K562 (cell line): ENCODE data around the gene ZNF750. TPM values are rescaled to one million over a fixed set of nuclear protein-coding genes. Genes with fewer than 3 reads are reported as not detected.

Experiments used
- ATAC-seq: fragments of 200-7000 bp; cut with Tn5 transposase; 3 replicates; pipeline ENCODE4 v1.9.1; 2020; ENCODE audit warnings: moderate library complexity
- BruUV-seq: library from RNA; stranded (reverse); fragments of 400-500 nt; replicated peaks from 2 replicates; lab custom pipeline; 2021; lab: Mats Ljungman, UMichigan
- CTCF ChIA-PET: fragments of 300-600 bp; formaldehyde crosslinking; extraction: SDS; loops from one replicate; lab custom pipeline; 2021; ENCODE audit warnings: low intra/inter-chr PET ratio; lab: Yijun Ruan, JAX
- POLR2A ChIA-PET: fragments of 300-600, 350-650 bp; sonication (Branson Sonifier 250); formaldehyde crosslinking; extraction: SDS; loops from one replicate; lab custom pipeline; 2021; ENCODE audit warnings: antibody characterized with exemption, inconsistent platforms; lab: Yijun Ruan, JAX
- DNase-seq, 4 experiments: peaks; one replicate each; pipeline versions ENCODE4 v3.0.0 to v3.0.0-alpha.2; 2011 to 2018; ENCODE audit warnings: low spot score in 3 of 4, mixed read lengths in 3 of 4; ENCODE audit errors: extremely low read depth in 1 of 4
- FAIRE-seq: peaks from 2 replicates; lab custom pipeline; 2011; peaks lifted over from hg19 to GRCh38; lab: Jason Lieb, UNC
- H2AFZ ChIP-seq: 2 replicates; pipeline ENCODE4 v1.6.0; 2011; ENCODE audit warnings: low read depth, low read length, control low read depth, inconsistent platforms
- H3K27ac ChIP-seq: fragments of 200-600 bp; 3 replicates; pipeline ENCODE4 v1.8.0; 2011; ENCODE audit warnings: low read depth, mild to moderate bottlenecking, control low read depth, inconsistent platforms, low read length, moderate library complexity, mixed read lengths; ENCODE audit errors: extremely low read depth
- H3K27me3 ChIP-seq, 2 experiments: fragments of 300-600 bp in 1 of 2; 2 replicates in 1 of 2; 3 replicates in 1 of 2; pipeline versions ENCODE4 v1.6.0 to v1.8.0; 2011; ENCODE audit warnings: inconsistent platforms in 2 of 2, low read length in 2 of 2, mild to moderate bottlenecking in 1 of 2, mixed read lengths in 1 of 2, moderate library complexity in 1 of 2; ENCODE audit not compliant: control insufficient read depth in 2 of 2, insufficient read depth in 2 of 2
- H3K36me3 ChIP-seq: fragments of 300-600 bp; 3 replicates; pipeline ENCODE4 v1.8.0; 2011; ENCODE audit warnings: mild to moderate bottlenecking, low read length, inconsistent platforms; ENCODE audit not compliant: control insufficient read depth, insufficient read depth
- H3K4me1 ChIP-seq, 2 experiments: fragments of 200-600 bp in 1 of 2; replicated peaks in 1 of 2; 2 replicates in 1 of 2; 3 replicates in 1 of 2; pipeline versions ENCODE4 v1.5.1 to v1.8.0; 2011; ENCODE audit warnings: inconsistent platforms in 2 of 2, low read length in 2 of 2, mild to moderate bottlenecking in 1 of 2, mixed read lengths in 1 of 2, moderate library complexity in 1 of 2; ENCODE audit not compliant: control insufficient read depth in 2 of 2, insufficient read depth in 2 of 2
- H3K4me2 ChIP-seq: 2 replicates; pipeline ENCODE4 v1.6.1; 2011; ENCODE audit warnings: low read length, control low read depth, inconsistent platforms, mixed read lengths; ENCODE audit not compliant: insufficient read depth
- H3K4me3 ChIP-seq: fragments of 200-600 bp; sonication (generic), shearing (Covaris generic); 2 replicates; pipeline ENCODE4 v1.5.1; 2016; ENCODE audit warnings: control low read depth, inconsistent platforms
- H3K79me2 ChIP-seq: fragments of 200-600 bp; 3 replicates; pipeline ENCODE4 v1.8.0; 2011; ENCODE audit warnings: low read length, inconsistent platforms; ENCODE audit not compliant: control insufficient read depth, insufficient read depth
- H3K9ac ChIP-seq, 2 experiments: 2 replicates each; pipeline versions ENCODE4 v1.6.0 to v1.6.1; 2011; ENCODE audit warnings: low read depth in 2 of 2, low read length in 2 of 2, control low read depth in 1 of 2, inconsistent platforms in 1 of 2, mild to moderate bottlenecking in 1 of 2, mixed read lengths in 1 of 2; ENCODE audit not compliant: insufficient read depth in 1 of 2
- H3K9me1 ChIP-seq: one replicate; pipeline ENCODE4 v1.6.0; 2011; ENCODE audit warnings: inconsistent platforms, mild to moderate bottlenecking, low read length, moderate library complexity; ENCODE audit not compliant: control insufficient read depth, insufficient read depth
- H3K9me3 ChIP-seq: replicated peaks from 2 replicates; pipeline ENCODE4 v1.5.1; 2011; ENCODE audit warnings: low read depth, low read length, inconsistent platforms; ENCODE audit not compliant: control insufficient read depth, insufficient read depth
- H4K20me1 ChIP-seq: replicated peaks from 2 replicates; pipeline ENCODE4 v1.6.1; 2011; ENCODE audit warnings: low read length, inconsistent platforms, mixed read lengths; ENCODE audit not compliant: control insufficient read depth, insufficient read depth
- ATF7 ChIP-seq: fragments of 450-650 bp; IDR thresholded peaks from 2 replicates; pipeline ENCODE4 v1.7.1; 2014; ENCODE audit warnings: mild to moderate bottlenecking, moderate library complexity
- CAMTA2 ChIP-seq: fragments of 250-450 bp; sonication (Bioruptor Pico); conservative IDR thresholded peaks from 2 replicates; pipeline ENCODE4 v1.5.1; 2022
- CXXC5 ChIP-seq: fragments of 250-450 bp; sonication (Bioruptor Pico); IDR thresholded peaks from 2 replicates; pipeline ENCODE4 v1.8.0; 2022; ENCODE audit warnings: inconsistent platforms, mild to moderate bottlenecking, moderate library complexity
- DMBX1 ChIP-seq: fragments of 250-450 bp; sonication (Bioruptor Pico); IDR thresholded peaks from 2 replicates; pipeline ENCODE4 v1.8.0; 2022; ENCODE audit warnings: inconsistent platforms, mild to moderate bottlenecking, moderate library complexity, borderline replicate concordance
- FOXJ2 ChIP-seq: fragments of 200-800 bp; sonication (Bioruptor generic); IDR thresholded peaks from 2 replicates; pipeline ENCODE4 v1.6.1; 2016; ENCODE audit warnings: missing genetic modification characterization, missing compliant biosample characterization
- NR4A1 ChIP-seq, 2 experiments: fragments of 250-450 bp in 1 of 2; fragments of 450-650 bp in 1 of 2; sonication (Bioruptor Pico) in 1 of 2; IDR thresholded peaks; 2 replicates each; pipeline versions ENCODE4 v1.4.0 to v1.6.1; 2016 to 2020; ENCODE audit warnings: mild to moderate bottlenecking in 2 of 2, missing compliant biosample characterization in 1 of 2, missing genetic modification characterization in 1 of 2, moderate library complexity in 1 of 2
- TAL1 ChIP-seq: fragments of 450-650 bp; IDR thresholded peaks from 2 replicates; pipeline ENCODE4 v1.6.1; 2016; ENCODE audit warnings: mild to moderate bottlenecking
- ZNF583 ChIP-seq: fragments of 250-450 bp; sonication (Bioruptor Pico); IDR thresholded peaks from 2 replicates; pipeline ENCODE4 v1.4.0; 2020
- WGBS: fragments of 100-300 bp; shearing (Covaris generic); methylation state at CpG from one replicate; pipeline ENCODE4 v1.1.6; 2016; ENCODE audit warnings: low coverage, mixed read lengths; ENCODE audit not compliant: insufficient coverage; ENCODE audit errors: missing lambda C conversion rate; 5-methylcytosine and 5-hydroxymethylcytosine counted together
- in situ Hi-C: fragments of 300-500 bp; cut with MboI; formaldehyde crosslinking; loops from 4 replicates; pipeline ENCODE4 v1.15.0; 2018; ENCODE audit warnings: inconsistent platforms, mixed read lengths
- intact Hi-C: fragments of 100-400 bp; cut with micrococcal nuclease; formaldehyde crosslinking; loops from 2 replicates; pipeline ENCODE4 v1.14.2; 2022
- polyA plus RNA-seq, 8 experiments: library from polyadenylated mRNA; depleted of rRNA in 4 of 8; stranded (reverse) in 5 of 8; unstranded in 3 of 8; fragments of >200 nt; fragmentation: Nextera tagmentation in 2 of 8; fragmentation: Illumina TruSeq in 1 of 8; extraction: Ambion mirVana in 2 of 8; extraction: Trizol in 1 of 8; gene quantifications; 2 replicates each; pipeline versions ENCODE4 v1.2.1 to v1.2.3, GENCODE V29; 2011 to 2014; ENCODE audit warnings: inconsistent platforms in 1 of 8, missing spikeins in 1 of 8
- total RNA-seq, 7 experiments: library from RNA; depleted of rRNA in 6 of 7; stranded (reverse); fragments of >200 nt in 6 of 7; fragmentation: Illumina TruSeq in 2 of 7; extraction: Trizol in 2 of 7; gene quantifications; 2 replicates each; pipeline versions ENCODE4 v1.2.1 to v1.2.3, GENCODE V29; 2011 to 2021; ENCODE audit warnings: low replicate concordance in 1 of 7
- TF ChIP-seq, protein P1 (sequence below), 2 experiments: fragments of 450-650 bp in 1 of 2; sonication (generic) in 1 of 2; formaldehyde crosslinking in 1 of 2; IDR thresholded peaks; 2 replicates each; pipeline versions ENCODE4 v1.7.1 to v1.9.0; 2016 to 2022; ENCODE audit warnings: inconsistent platforms in 1 of 2, mild to moderate bottlenecking in 1 of 2, missing genetic modification reagents in 1 of 2
- TF ChIP-seq, protein P2 (sequence below): fragments of 200-800 bp; sonication (Bioruptor generic); IDR thresholded peaks from 2 replicates; pipeline ENCODE4 v1.6.1; 2017; ENCODE audit warnings: missing genetic modification characterization, missing compliant biosample characterization

Gene ZNF750
- total and polyA plus RNA-seq, 9 of the 15 experiments (the other 6 are each of a cell fraction or from before 2014, with no cell fraction given): not detected

GRCh38 chr17:82881900-82882714, 42.3 kb upstream of the ZNF750 start:
- no TSS peak for BruUV-seq
- TF ChIP-seq CAMTA2 (no peak), CXXC5 (CRISPR knock-in tag) (peak; percentile 41; the same call in 1 of the 2 replicates), ATF7 (no peak), FOXJ2 (tag) (peak; percentile 57; the same call in 1 of the 2 replicates), NR4A1 (CRISPR knock-in tag; IDR thresholded peaks at IDR 0.05) (no peak), NR4A1 (tag; IDR thresholded peaks at IDR 0.05) (0 out of 2 replicates have a peak, but pooled peaks have one; percentile 29), ZNF583 (peak; percentile 81; the same call in 1 of the 2 replicates), DMBX1 (CRISPR knock-in tag) (peak; percentile 70; the same call in 1 of the 2 replicates), TAL1 (no peak)
- TF ChIP-seq, protein P1, sequence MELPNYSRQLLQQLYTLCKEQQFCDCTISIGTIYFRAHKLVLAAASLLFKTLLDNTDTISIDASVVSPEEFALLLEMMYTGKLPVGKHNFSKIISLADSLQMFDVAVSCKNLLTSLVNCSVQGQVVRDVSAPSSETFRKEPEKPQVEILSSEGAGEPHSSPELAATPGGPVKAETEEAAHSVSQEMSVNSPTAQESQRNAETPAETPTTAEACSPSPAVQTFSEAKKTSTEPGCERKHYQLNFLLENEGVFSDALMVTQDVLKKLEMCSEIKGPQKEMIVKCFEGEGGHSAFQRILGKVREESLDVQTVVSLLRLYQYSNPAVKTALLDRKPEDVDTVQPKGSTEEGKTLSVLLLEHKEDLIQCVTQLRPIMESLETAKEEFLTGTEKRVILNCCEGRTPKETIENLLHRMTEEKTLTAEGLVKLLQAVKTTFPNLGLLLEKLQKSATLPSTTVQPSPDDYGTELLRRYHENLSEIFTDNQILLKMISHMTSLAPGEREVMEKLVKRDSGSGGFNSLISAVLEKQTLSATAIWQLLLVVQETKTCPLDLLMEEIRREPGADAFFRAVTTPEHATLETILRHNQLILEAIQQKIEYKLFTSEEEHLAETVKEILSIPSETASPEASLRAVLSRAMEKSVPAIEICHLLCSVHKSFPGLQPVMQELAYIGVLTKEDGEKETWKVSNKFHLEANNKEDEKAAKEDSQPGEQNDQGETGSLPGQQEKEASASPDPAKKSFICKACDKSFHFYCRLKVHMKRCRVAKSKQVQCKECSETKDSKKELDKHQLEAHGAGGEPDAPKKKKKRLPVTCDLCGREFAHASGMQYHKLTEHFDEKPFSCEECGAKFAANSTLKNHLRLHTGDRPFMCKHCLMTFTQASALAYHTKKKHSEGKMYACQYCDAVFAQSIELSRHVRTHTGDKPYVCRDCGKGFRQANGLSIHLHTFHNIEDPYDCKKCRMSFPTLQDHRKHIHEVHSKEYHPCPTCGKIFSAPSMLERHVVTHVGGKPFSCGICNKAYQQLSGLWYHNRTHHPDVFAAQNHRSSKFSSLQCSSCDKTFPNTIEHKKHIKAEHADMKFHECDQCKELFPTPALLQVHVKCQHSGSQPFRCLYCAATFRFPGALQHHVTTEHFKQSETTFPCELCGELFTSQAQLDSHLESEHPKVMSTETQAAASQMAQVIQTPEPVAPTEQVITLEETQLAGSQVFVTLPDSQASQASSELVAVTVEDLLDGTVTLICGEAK (IDR thresholded peaks at IDR 0.05): no peak
- TF ChIP-seq, protein P1 (CRISPR knock-in tag; IDR thresholded peaks at IDR 0.05): no peak
- TF ChIP-seq, protein P2, sequence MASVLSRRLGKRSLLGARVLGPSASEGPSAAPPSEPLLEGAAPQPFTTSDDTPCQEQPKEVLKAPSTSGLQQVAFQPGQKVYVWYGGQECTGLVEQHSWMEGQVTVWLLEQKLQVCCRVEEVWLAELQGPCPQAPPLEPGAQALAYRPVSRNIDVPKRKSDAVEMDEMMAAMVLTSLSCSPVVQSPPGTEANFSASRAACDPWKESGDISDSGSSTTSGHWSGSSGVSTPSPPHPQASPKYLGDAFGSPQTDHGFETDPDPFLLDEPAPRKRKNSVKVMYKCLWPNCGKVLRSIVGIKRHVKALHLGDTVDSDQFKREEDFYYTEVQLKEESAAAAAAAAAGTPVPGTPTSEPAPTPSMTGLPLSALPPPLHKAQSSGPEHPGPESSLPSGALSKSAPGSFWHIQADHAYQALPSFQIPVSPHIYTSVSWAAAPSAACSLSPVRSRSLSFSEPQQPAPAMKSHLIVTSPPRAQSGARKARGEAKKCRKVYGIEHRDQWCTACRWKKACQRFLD (CRISPR knock-in tag): 0 out of 2 replicates have a peak, but pooled peaks have one; percentile 24

More at GRCh38 chr17:82881900-82882714, 42.3 kb upstream of the ZNF750 start:
- FAIRE-seq (no peak), DNase-seq (peak in 1 of 4 experiments; percentile 37), ATAC-seq (no peak)
- 82% methylated on average over 14 of the region's 17 CpGs for WGBS
- CTCF ChIA-PET: no interaction called here
- Histone ChIP-seq H3K4me1 (peaks cover 29 to 68% of the 10 kb centered on the region in 2 experiments), H3K9me1 (no peaks in the 10 kb centered on the region), H3K9me3 (no peaks in the 10 kb centered on the region), H3K79me2 (peaks cover 40% of the 10 kb centered on the region), H3K36me3 (peaks cover 19% of the 10 kb centered on the region; the same call in 2 of the 3 replicates), H2AFZ (no peak overlapping the region), H3K4me3 (no peak overlapping the region), H3K27ac (no peak overlapping the region; the same call in 2 of the 3 replicates), H3K9ac (peak overlapping the region in 1 of 2 experiments; percentile 80; a peak in 2 of 4 replicates), H3K27me3 (no peaks in the 10 kb centered on the region), H3K4me2 (no peak overlapping the region), H4K20me1 (no peaks in the 10 kb centered on the region)
- in situ Hi-C loops: no loop called here
- intact Hi-C loops: no loop called here
- POLR2A ChIA-PET: interaction anchor here (0.6 kb wide), 1 partner anchor 68 kb away, joined by 3 read pairs; no protein-coding TSS in a partner anchor
